NCI-H128 (cell line): Measurements from ENCODE around the gene SPACA4.

Source experiments
- DNase-seq: peaks from one replicate; lab custom pipeline; 2025; ENCODE audit not compliant: unreplicated experiment; lab: John Stamatoyannopoulos, UW

SPACA4 gene

DNA sequence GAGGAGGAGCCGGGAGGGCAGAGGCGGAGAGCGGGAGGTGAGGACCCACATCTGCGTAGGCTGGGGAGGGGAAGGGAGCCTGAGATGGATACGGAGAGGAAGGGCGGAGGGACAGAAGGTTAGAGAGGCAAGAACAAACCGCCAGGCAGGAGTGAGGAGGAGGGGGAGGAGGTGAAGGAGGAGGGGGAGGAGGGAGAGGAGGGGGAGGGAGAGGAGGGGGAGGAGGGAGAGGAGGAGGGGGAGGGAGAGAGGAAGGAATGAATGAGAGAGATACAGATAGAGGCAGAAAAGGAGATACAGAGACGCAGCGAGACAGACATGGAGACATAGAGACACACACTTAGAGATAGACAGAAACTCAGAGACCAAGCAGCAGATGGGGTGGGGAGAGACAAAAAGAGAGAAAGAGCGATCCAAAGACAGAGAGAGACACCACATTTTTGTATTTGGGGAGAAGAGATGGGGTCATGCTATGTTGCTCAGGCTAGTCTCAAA is 40.2 kb downstream of the SPACA4 start:
- DNase-seq: no peak

- no peak for DNase-seq
Measured at GRCh38 chr19:48648134-48648533, 41.6 kb downstream of the SPACA4 start.

- DNase-seq: no peak
Measured at GRCh38 chr19:48650974-48651682, 44.6 kb downstream of the SPACA4 start.

GRCh38 chr19:48651683-48652048 is 45.1 kb downstream of the SPACA4 start:
- DNase-seq: no peak

- DNase-seq: no peak
Measured at GRCh38 chr19:48654299-48655059, 47.9 kb downstream of the SPACA4 start.

GRCh38 chr19:48656840-48657474 is 50.4 kb downstream of the SPACA4 start:
- DNase-seq: no peak
